ENCODE measurements around the gene CSKMT. TPM values are rescaled to one million over a fixed set of nuclear protein-coding genes. Genes with fewer than 3 reads are reported as not detected.

The CSKMT gene
- total and polyA plus RNA-seq, 2 experiments from 2014 or later = 11.0 to 14.1 TPM

GRCh38 chr11:62707277-62707861, 42.3 kb downstream of the CSKMT start, which contains the start of the genes BSCL2 and GNG3:
BSCL2 (minus strand) TSS chr11:62707424; CDS start chr11:62707195, 229 bp downstream.
GNG3 (plus strand) TSS chr11:62707676; CDS start chr11:62708296, 620 bp downstream.
- peak in 1 of 2 donors; percentile 90 for DNase-seq (ENCODE audit: low read depth in 1 of 2, low spot score in 1 of 2)
- Histone ChIP-seq H3K36me3 (peaks cover 8% of the 10 kb centered on the region), H3K27ac (peak within 1 kb of the TSS; percentile 99), H3K27me3 (no peaks in the 10 kb centered on the region), H3K9me3 (ENCODE audit: low read depth) (no peaks in the 10 kb centered on the region), H3K4me3 (peak within 1 kb of the TSS; percentile 41), H3K4me1 (ENCODE audit: low read depth) (peaks cover 25% of the 10 kb centered on the region)
- TF ChIP-seq, protein P1, sequence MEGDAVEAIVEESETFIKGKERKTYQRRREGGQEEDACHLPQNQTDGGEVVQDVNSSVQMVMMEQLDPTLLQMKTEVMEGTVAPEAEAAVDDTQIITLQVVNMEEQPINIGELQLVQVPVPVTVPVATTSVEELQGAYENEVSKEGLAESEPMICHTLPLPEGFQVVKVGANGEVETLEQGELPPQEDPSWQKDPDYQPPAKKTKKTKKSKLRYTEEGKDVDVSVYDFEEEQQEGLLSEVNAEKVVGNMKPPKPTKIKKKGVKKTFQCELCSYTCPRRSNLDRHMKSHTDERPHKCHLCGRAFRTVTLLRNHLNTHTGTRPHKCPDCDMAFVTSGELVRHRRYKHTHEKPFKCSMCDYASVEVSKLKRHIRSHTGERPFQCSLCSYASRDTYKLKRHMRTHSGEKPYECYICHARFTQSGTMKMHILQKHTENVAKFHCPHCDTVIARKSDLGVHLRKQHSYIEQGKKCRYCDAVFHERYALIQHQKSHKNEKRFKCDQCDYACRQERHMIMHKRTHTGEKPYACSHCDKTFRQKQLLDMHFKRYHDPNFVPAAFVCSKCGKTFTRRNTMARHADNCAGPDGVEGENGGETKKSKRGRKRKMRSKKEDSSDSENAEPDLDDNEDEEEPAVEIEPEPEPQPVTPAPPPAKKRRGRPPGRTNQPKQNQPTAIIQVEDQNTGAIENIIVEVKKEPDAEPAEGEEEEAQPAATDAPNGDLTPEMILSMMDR (IDR thresholded peaks at IDR 0.05; ENCODE audit: low read depth, low read length) = no peak

DNA sequence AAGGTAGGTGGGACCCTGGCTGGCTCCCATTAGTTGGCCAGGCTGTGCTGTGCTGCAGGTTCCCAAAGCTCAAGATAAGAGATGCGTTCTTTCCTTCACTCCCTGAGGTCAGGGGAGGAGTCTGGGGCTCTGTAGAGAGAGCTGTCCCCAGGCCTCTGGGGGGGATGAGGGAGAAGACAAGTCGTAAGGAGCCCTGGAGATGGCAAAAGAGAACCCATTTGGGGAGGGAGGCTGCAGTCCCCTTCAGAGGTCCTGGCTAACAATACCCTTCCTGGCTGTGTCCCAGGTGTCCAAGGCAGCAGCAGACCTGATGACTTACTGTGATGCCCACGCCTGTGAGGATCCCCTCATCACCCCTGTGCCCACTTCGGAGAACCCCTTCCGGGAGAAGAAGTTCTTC, 43.3 kb downstream of the CSKMT start:
- no peak for DNase-seq (ENCODE audit: low read depth in 1 of 2, low spot score in 1 of 2)
- peak overlapping the region; percentile 99 for H3K27ac ChIP-seq
- TF ChIP-seq, protein P1 (IDR thresholded peaks at IDR 0.05; ENCODE audit: low read depth, low read length) = no peak
- H3K36me3 ChIP-seq = peaks cover 19% of the 10 kb centered on the region
- H3K27me3 ChIP-seq = no peaks in the 10 kb centered on the region
- H3K4me1 ChIP-seq (ENCODE audit: low read depth) = peaks cover 25% of the 10 kb centered on the region
- H3K9me3 ChIP-seq (ENCODE audit: low read depth) = no peaks in the 10 kb centered on the region
- peak overlapping the region; percentile 32 for H3K4me3 ChIP-seq

DNA sequence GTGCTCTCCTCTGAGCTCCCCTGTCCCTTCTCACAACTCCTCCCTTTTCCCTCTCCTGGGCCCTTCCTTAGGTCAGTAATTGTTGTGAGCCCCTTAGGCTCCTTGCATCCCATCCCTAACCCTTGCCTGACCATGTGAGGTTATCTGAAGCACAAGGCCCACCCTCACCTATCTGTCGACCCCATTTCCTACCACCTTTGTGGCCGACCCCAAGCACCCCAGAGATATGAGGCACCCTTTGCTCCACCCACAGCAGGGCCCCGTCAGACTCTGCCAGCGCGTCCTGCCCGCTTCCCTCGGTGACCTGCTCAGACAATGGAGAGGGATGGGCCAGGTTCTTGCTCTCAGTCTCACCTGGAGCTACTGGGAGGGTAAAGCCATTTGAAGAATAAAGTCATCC, 43.7 kb downstream of the CSKMT start:
- peaks cover 25% of the 10 kb centered on the region for H3K4me1 ChIP-seq (ENCODE audit: low read depth)
- peaks cover 20% of the 10 kb centered on the region for H3K36me3 ChIP-seq
- H3K27me3 ChIP-seq = no peaks in the 10 kb centered on the region
- no peaks in the 10 kb centered on the region for H3K9me3 ChIP-seq (ENCODE audit: low read depth)
- no peak for DNase-seq (ENCODE audit: low read depth in 1 of 2, low spot score in 1 of 2)
- TF ChIP-seq, protein P1 (IDR thresholded peaks at IDR 0.05; ENCODE audit: low read depth, low read length) = no peak
- peak overlapping the region; percentile 99 for H3K27ac ChIP-seq
- H3K4me3 ChIP-seq = peak overlapping the region; percentile 32

DNA sequence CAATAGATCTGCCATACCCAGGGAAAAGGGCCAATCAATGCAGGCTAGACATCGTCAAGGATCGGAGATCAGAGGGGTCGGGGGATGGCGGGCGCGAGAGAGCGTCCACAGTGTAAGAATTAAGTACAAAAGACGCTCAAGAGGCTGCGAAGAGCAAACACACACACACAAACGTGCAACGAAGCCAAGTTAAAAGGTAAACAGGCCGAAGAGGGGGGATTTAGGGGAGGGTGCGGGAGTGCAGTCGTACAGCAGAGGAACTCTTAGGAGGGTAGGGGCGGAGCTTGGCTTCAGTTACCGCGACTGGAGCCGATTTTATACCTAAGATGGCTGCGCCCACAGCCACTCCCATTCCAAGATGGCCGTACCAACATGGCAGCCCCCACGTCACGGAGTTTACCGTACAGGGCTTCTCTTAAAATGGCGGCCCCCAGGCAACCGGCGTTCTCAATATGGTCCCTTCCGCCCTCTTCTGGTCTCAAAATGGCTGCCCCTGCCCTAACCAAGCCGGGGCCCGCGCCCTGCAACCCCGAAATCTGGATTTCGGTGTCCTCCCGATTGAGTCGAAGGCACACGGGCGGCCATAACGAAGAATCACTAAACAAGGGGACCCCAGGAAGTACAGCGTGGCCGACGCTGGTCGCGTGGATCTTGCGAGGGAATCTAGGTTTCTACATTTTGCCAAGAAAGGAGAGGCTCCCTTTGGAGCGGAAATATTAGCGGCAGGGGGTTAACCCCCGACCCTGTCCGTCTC, 44.3 kb downstream of the CSKMT start:
- Histone ChIP-seq H3K27ac (peak overlapping the region; percentile 99), H3K9me3 (ENCODE audit: low read depth) (no peaks in the 10 kb centered on the region), H3K4me1 (ENCODE audit: low read depth) (peaks cover 25% of the 10 kb centered on the region), H3K4me3 (peak overlapping the region; percentile 32), H3K36me3 (peaks cover 27% of the 10 kb centered on the region), H3K27me3 (no peaks in the 10 kb centered on the region)
- TF ChIP-seq, protein P1 (IDR thresholded peaks at IDR 0.05; ENCODE audit: low read depth, low read length) = no peak
- DNase-seq (ENCODE audit: low read depth in 1 of 2, low spot score in 1 of 2) = peak; percentile 99

GRCh38 chr11:62710001-62710345, 44.9 kb downstream of the CSKMT start:
- TF ChIP-seq, protein P1 (IDR thresholded peaks at IDR 0.05; ENCODE audit: low read depth, low read length) = no peak
- DNase-seq (ENCODE audit: low read depth in 1 of 2, low spot score in 1 of 2) = peak in 1 of 2 donors; percentile 48
- no peaks in the 10 kb centered on the region for H3K27me3 ChIP-seq
- H3K27ac ChIP-seq = peak overlapping the region; percentile 99
- no peaks in the 10 kb centered on the region for H3K9me3 ChIP-seq (ENCODE audit: low read depth)
- peaks cover 32% of the 10 kb centered on the region for H3K36me3 ChIP-seq
- H3K4me3 ChIP-seq = peak overlapping the region; percentile 32
- peaks cover 25% of the 10 kb centered on the region for H3K4me1 ChIP-seq (ENCODE audit: low read depth)
